Posterior cingulate gyrus (tissue), 11 donors: ENCODE data around the gene CUZD1.
A peak's percentile ranks its signal among the peaks of the same experiment; 100 is the strongest.
"Not testable (repeated sequence)": the region's sequence is repeated elsewhere in the genome, so short reads cannot be mapped to it uniquely, and the experiment has no call there.

ENCODE experiments used
- DNase-seq, 10 donors: peaks; one replicate each; pipeline versions ENCODE4 v3.0.0 to v3.0.0-alpha.2; 2020 to 2021; ENCODE audit warnings: mixed read lengths in 3 of 10
- intact Hi-C: fragments of 100-400 bp; cut with DNase I; formaldehyde crosslinking; loops from one replicate; pipeline ENCODE4 v1.15.1; 2023

The CUZD1 gene

GRCh38 chr10:122845783-122846332 is at the start of gene CUZD1:
CUZD1 (minus strand) TSS chr10:122845857; CDS start chr10:122845843, 14 bp downstream.
- DNase-seq: no peak

GRCh38 chr10:122894261-122894944 is 48.7 kb upstream of the CUZD1 start:
- intact Hi-C loops: no loop called here
- DNase-seq: no peak

More at GRCh38 chr10:122845783-122846332, at the start of gene CUZD1:
- intact Hi-C loops: no loop called here

GRCh38 chr10:122884166-122884565 is 38.5 kb upstream of the CUZD1 start:
- no peak for DNase-seq
- intact Hi-C loops: no loop called here

- DNase-seq: no peak
- intact Hi-C loops: no loop called here
These were observed 37.1 kb upstream of the CUZD1 start for GRCh38 chr10:122882766-122883165.

GRCh38 chr10:122879339-122880273 is 33.9 kb upstream of the CUZD1 start, which contains the start of gene FAM24B:
FAM24B (minus strand) TSS chr10:122879581; CDS start chr10:122850515, 29,066 bp downstream.
- DNase-seq: peak; percentile 84 to 99 (median 92)
- intact Hi-C loops: loop anchor here (5.0 kb wide), 1 partner anchor 73 kb away; the partner anchor contains the start of gene C10orf88

GRCh38 chr10:122878799-122879338 is 33.2 kb upstream of the CUZD1 start:
- intact Hi-C loops: loop anchor here (5.0 kb wide), 1 partner anchor 73 kb away; the partner anchor contains the start of gene C10orf88
- DNase-seq: no peak

- DNase-seq: peak in 1 of 10 donors; percentile 11
- intact Hi-C loops: loop anchor here (5.0 kb wide), 1 partner anchor 75 kb away; the partner anchor contains the start of gene C10orf88
These were observed 31.6 kb upstream of the CUZD1 start for GRCh38 chr10:122877264-122877663.

GRCh38 chr10:122876467-122876855 is 30.8 kb upstream of the CUZD1 start:
- intact Hi-C loops: loop anchor here (5.0 kb wide), 1 partner anchor 76 kb away; the partner anchor contains the start of gene C10orf88
- DNase-seq: no peak

- intact Hi-C loops: loop anchor here (5.0 kb wide), 1 partner anchor 76 kb away; the partner anchor contains the start of gene C10orf88
- peak in 1 of 10 donors; percentile 62 for DNase-seq
These were observed 30.3 kb upstream of the CUZD1 start for GRCh38 chr10:122875843-122876466.

GRCh38 chr10:122871947-122872346 is 26.3 kb upstream of the CUZD1 start:
- intact Hi-C loops, DNase-seq: not testable (repeated sequence)

- intact Hi-C loops, DNase-seq: not testable (repeated sequence)
These were observed 23.1 kb upstream of the CUZD1 start for GRCh38 chr10:122868768-122869167.

GRCh38 chr10:122866757-122867482 is 21.3 kb upstream of the CUZD1 start:
- DNase-seq, intact Hi-C loops: not testable (repeated sequence)

- intact Hi-C loops: no loop called here
- no peak for DNase-seq
These were observed 19.2 kb upstream of the CUZD1 start for GRCh38 chr10:122864901-122865300.

- intact Hi-C loops: no loop called here
These were observed 18.5 kb upstream of the CUZD1 start for GRCh38 chr10:122864194-122864592.

GRCh38 chr10:122863216-122864193 is 17.8 kb upstream of the CUZD1 start:
- intact Hi-C loops: no loop called here
- DNase-seq: no peak

More at GRCh38 chr10:122864194-122864592, 18.5 kb upstream of the CUZD1 start:
- no peak for DNase-seq

GRCh38 chr10:122861711-122862161 is 16.1 kb upstream of the CUZD1 start:
- intact Hi-C loops: no loop called here
- DNase-seq: no peak

- DNase-seq: no peak
- intact Hi-C loops: no loop called here
These were observed 13.9 kb upstream of the CUZD1 start for GRCh38 chr10:122859527-122859926.

GRCh38 chr10:122858042-122858441 is 12.4 kb upstream of the CUZD1 start:
- DNase-seq, intact Hi-C loops: not testable (repeated sequence)
